H9 (cell line): ENCODE measurements around the gene CAPZA2. TPM values are rescaled to one million over a fixed set of nuclear protein-coding genes. Genes with fewer than 3 reads are reported as not detected.

Experiments
- DNase-seq: peaks from one replicate; pipeline ENCODE4 v3.0.0-alpha.2; 2017
- H2AFZ ChIP-seq: one replicate; pipeline ENCODE4 v1.6.1; 2013; ENCODE audit warnings: mild to moderate bottlenecking, low read length, control low read depth, moderate library complexity
- H2AK5ac ChIP-seq: 2 replicates; pipeline ENCODE4 v1.6.1; 2013; ENCODE audit warnings: low read length, control low read depth, mixed read lengths; ENCODE audit not compliant: insufficient read length
- H2BK120ac ChIP-seq: one replicate; pipeline ENCODE4 v1.6.1; 2013; ENCODE audit warnings: low read depth, mild to moderate bottlenecking, low read length, control low read depth, inconsistent platforms; ENCODE audit not compliant: poor library complexity, severe bottlenecking
- H2BK12ac ChIP-seq: 2 replicates; pipeline ENCODE4 v1.6.1; 2013; ENCODE audit warnings: low read length, control low read depth, mixed read lengths, low read depth; ENCODE audit not compliant: insufficient read length
- H2BK15ac ChIP-seq: 2 replicates; pipeline ENCODE4 v1.6.1; 2013; ENCODE audit warnings: low read depth, low read length, control low read depth
- H2BK20ac ChIP-seq: one replicate; pipeline ENCODE4 v1.6.1; 2013; ENCODE audit warnings: low read depth, mild to moderate bottlenecking, low read length, control low read depth, inconsistent platforms; ENCODE audit not compliant: poor library complexity, severe bottlenecking
- H2BK5ac ChIP-seq: 2 replicates; pipeline ENCODE4 v1.6.1; 2013; ENCODE audit warnings: low read length, control low read depth, mixed read lengths; ENCODE audit not compliant: insufficient read length
- H3K14ac ChIP-seq: 2 replicates; pipeline ENCODE4 v1.6.1; 2013; ENCODE audit warnings: low read length, control low read depth; ENCODE audit not compliant: insufficient read depth
- H3K18ac ChIP-seq: 2 replicates; pipeline ENCODE4 v1.6.1; 2013; ENCODE audit warnings: low read depth, mild to moderate bottlenecking, mixed read lengths, low read length, control low read depth; ENCODE audit not compliant: insufficient read length
- H3K23ac ChIP-seq: 2 replicates; pipeline ENCODE4 v1.6.1; 2013; ENCODE audit warnings: low read length, control low read depth, mixed read lengths, low read depth; ENCODE audit not compliant: insufficient read length
- H3K23me2 ChIP-seq: 2 replicates; pipeline ENCODE4 v1.6.1; 2013; ENCODE audit warnings: low read depth, mild to moderate bottlenecking, mixed read lengths, low read length, control low read depth; ENCODE audit not compliant: insufficient read length, poor library complexity, severe bottlenecking
- H3K27ac ChIP-seq: 2 replicates; pipeline ENCODE4 v1.5.1; 2013; ENCODE audit warnings: low read length, control low read depth, mixed read lengths, low read depth; ENCODE audit not compliant: insufficient read length
- H3K27me3 ChIP-seq: 2 replicates; pipeline ENCODE4 v1.6.1; 2013; ENCODE audit warnings: low read length, control low read depth, inconsistent platforms; ENCODE audit not compliant: insufficient read depth
- H3K4ac ChIP-seq: 2 replicates; pipeline ENCODE4 v1.6.1; 2013; ENCODE audit warnings: low read depth, mild to moderate bottlenecking, control low read depth, inconsistent platforms, low read length, moderate library complexity
- H3K4me1 ChIP-seq: 2 replicates; pipeline ENCODE4 v1.6.1; 2013; ENCODE audit warnings: low read length, control low read depth, inconsistent platforms; ENCODE audit not compliant: insufficient read depth
- H3K4me2 ChIP-seq: 2 replicates; pipeline ENCODE4 v1.6.1; 2013; ENCODE audit warnings: low read length, control low read depth, mixed read lengths; ENCODE audit not compliant: insufficient read length, insufficient read depth
- H3K56ac ChIP-seq: 2 replicates; pipeline ENCODE4 v1.6.1; 2013; ENCODE audit warnings: low read depth, mild to moderate bottlenecking, mixed read lengths, low read length, control low read depth; ENCODE audit not compliant: insufficient read length
- H3K79me1 ChIP-seq: 2 replicates; pipeline ENCODE4 v1.6.1; 2013; ENCODE audit warnings: low read depth, mild to moderate bottlenecking, moderate library complexity, low read length, control low read depth, inconsistent platforms; ENCODE audit not compliant: insufficient read depth, poor library complexity, severe bottlenecking
- H3K79me2 ChIP-seq: 2 replicates; pipeline ENCODE4 v1.6.1; 2013; ENCODE audit warnings: low read length, control low read depth, inconsistent platforms; ENCODE audit not compliant: insufficient read depth
- H3K9ac ChIP-seq: 2 replicates; pipeline ENCODE4 v1.6.1; 2013; ENCODE audit warnings: low read length, control low read depth, mixed read lengths; ENCODE audit not compliant: insufficient read length; ENCODE audit errors: extremely low read depth
- H3K9me3 ChIP-seq: one replicate; pipeline ENCODE4 v1.6.1; 2013; ENCODE audit warnings: low read depth, low read length, inconsistent platforms; ENCODE audit not compliant: control insufficient read depth
- H3T11ph ChIP-seq: one replicate; pipeline ENCODE4 v1.6.1; 2013; ENCODE audit warnings: mild to moderate bottlenecking, low read length, control low read depth, inconsistent platforms
- H4K20me1 ChIP-seq: one replicate; pipeline ENCODE4 v1.6.1; 2013; ENCODE audit not compliant: control insufficient read depth, insufficient read length, insufficient read depth
- H4K5ac ChIP-seq: 2 replicates; pipeline ENCODE4 v1.6.1; 2013; ENCODE audit warnings: low read depth, mild to moderate bottlenecking, mixed read lengths, low read length, control low read depth; ENCODE audit not compliant: insufficient read length
- H4K8ac ChIP-seq: replicated peaks from 2 replicates; pipeline ENCODE4 v1.6.1; 2013; ENCODE audit warnings: low read length, control low read depth, mixed read lengths, low read depth; ENCODE audit not compliant: insufficient read length
- H4K91ac ChIP-seq: 2 replicates; pipeline ENCODE4 v1.6.1; 2013; ENCODE audit warnings: low read depth, mild to moderate bottlenecking, moderate library complexity, mixed read lengths, low read length, control low read depth; ENCODE audit not compliant: insufficient read length
- H3K27ac Mint-ChIP-seq, 3 experiments: 2 replicates in 2 of 3; 3 replicates in 1 of 3; pipeline ENCODE4 v1.8.0; 2020 to 2021; ENCODE audit warnings: mixed read lengths in 3 of 3, mild to moderate bottlenecking in 1 of 3, moderate library complexity in 1 of 3
- H3K27me3 Mint-ChIP-seq: 2 replicates; pipeline ENCODE4 v1.8.0; 2021; ENCODE audit warnings: low read depth, mild to moderate bottlenecking, moderate library complexity, mixed read lengths
- H3K36me3 Mint-ChIP-seq, 3 experiments: 2 replicates in 2 of 3; 3 replicates in 1 of 3; pipeline ENCODE4 v1.8.0; 2020 to 2021; ENCODE audit warnings: low read depth in 3 of 3, mixed read lengths in 3 of 3; ENCODE audit not compliant: insufficient read depth in 1 of 3
- H3K4me1 Mint-ChIP-seq, 2 experiments: 2 replicates each; pipeline ENCODE4 v1.8.0; 2020; ENCODE audit warnings: mixed read lengths in 2 of 2
- H3K4me3 Mint-ChIP-seq, 2 experiments: 2 replicates in 1 of 2; 3 replicates in 1 of 2; pipeline ENCODE4 v1.8.0; 2020 to 2021; ENCODE audit warnings: mild to moderate bottlenecking in 2 of 2, mixed read lengths in 2 of 2, moderate library complexity in 1 of 2
- H3K9me3 Mint-ChIP-seq, 2 experiments: 2 replicates in 1 of 2; 3 replicates in 1 of 2; pipeline ENCODE4 v1.8.0; 2020; ENCODE audit warnings: mild to moderate bottlenecking in 2 of 2, mixed read lengths in 2 of 2, moderate library complexity in 1 of 2
- CTCF ChIP-seq: fragments of 200-600 bp; sonication (generic); conservative IDR thresholded peaks from 3 replicates; pipeline ENCODE4 v1.8.0; 2021; ENCODE audit warnings: antibody characterized with exemption, mild to moderate bottlenecking
- total RNA-seq: library from RNA; stranded (reverse); gene quantifications from 2 replicates; pipeline ENCODE4 v1.2.1, GENCODE V29; 2021

The CAPZA2 gene
- total RNA-seq, 1 experiment from 2014 or later = 131 TPM

GRCh38 chr7:116963234-116963633 lies 100.8 kb downstream of the CAPZA2 start:
- Histone ChIP-seq H3T11ph (no peak overlapping the region), H3K4me2 (no peak overlapping the region), H4K8ac (no peak overlapping the region), H2AK5ac (no peak overlapping the region), H2BK20ac (no peak overlapping the region), H3K56ac (no peak overlapping the region), H4K20me1 (no peaks in the 10 kb centered on the region), H3K18ac (no peak overlapping the region), H3K14ac (no peak overlapping the region), H3K9me3 (no peaks in the 10 kb centered on the region), H3K9ac (no peak overlapping the region), H4K5ac (no peak overlapping the region), H3K4me1 (no peaks in the 10 kb centered on the region; the same call in 1 of the 2 replicates), H3K4ac (no peak overlapping the region), H4K91ac (no peak overlapping the region), H3K23ac (no peak overlapping the region), H2BK15ac (no peak overlapping the region), H2BK5ac (no peak overlapping the region), H3K23me2 (no peaks in the 10 kb centered on the region), H2AFZ (no peak overlapping the region), H2BK12ac (no peak overlapping the region), H3K79me1 (no peaks in the 10 kb centered on the region), H3K27ac (no peak overlapping the region), H3K79me2 (no peaks in the 10 kb centered on the region; the same call in 1 of the 2 replicates), H3K27me3 (no peaks in the 10 kb centered on the region), H2BK120ac (no peak overlapping the region)
- H3K9me3 Mint-ChIP-seq = 0 out of 5 replicates have a peak, but pooled peaks cover 0 to 2% of the 10 kb centered on the region in 2 experiments
- H3K27ac Mint-ChIP-seq = no peak overlapping the region
- DNase-seq = no peak
- peaks cover 0 to 3% (median 2%) of the 10 kb centered on the region in 3 experiments; a peak in 3 of 7 replicates for H3K36me3 Mint-ChIP-seq
- no peak for TF ChIP-seq CTCF
- no peaks in the 10 kb centered on the region for H3K27me3 Mint-ChIP-seq
- H3K4me1 Mint-ChIP-seq = peaks cover 6 to 10% of the 10 kb centered on the region in 2 experiments
- no peak overlapping the region for H3K4me3 Mint-ChIP-seq
